Lung (tissue), 12 donors: Measurements from ENCODE around the gene CRAMP1. TPM values are rescaled to one million over a fixed set of nuclear protein-coding genes. Genes with fewer than 3 reads are reported as not detected.
A peak's percentile ranks its signal among the peaks of the same experiment; 100 is the strongest.

Experiments used
- ATAC-seq: fragments of 200-7000 bp; cut with Tn5 transposase; one replicate; pipeline ENCODE4 v1.9.1; 2020; ENCODE audit warnings: moderate number of reproducible peaks; ENCODE audit not compliant: insufficient read depth, low FRiP score
- DNase-seq, 3 donors: peaks; one replicate each; pipeline ENCODE4 v3.0.0-alpha.2; 2013 to 2017
- H3K27ac ChIP-seq, 2 donors: one replicate each; pipeline ENCODE4 v1.5.1; 2013; ENCODE audit warnings: mild to moderate bottlenecking in 2 of 2, moderate library complexity in 2 of 2, control low read depth in 1 of 2, inconsistent platforms in 1 of 2, low read depth in 1 of 2, low read length in 1 of 2
- H3K27me3 ChIP-seq, 3 donors: one replicate each; pipeline ENCODE4 v1.5.1; 2013; ENCODE audit warnings: low read length in 2 of 3; ENCODE audit not compliant: control insufficient read depth in 3 of 3, insufficient read depth in 3 of 3
- H3K36me3 ChIP-seq, 4 donors: one replicate each; pipeline ENCODE4 v1.5.1; 2013; ENCODE audit warnings: low read length in 4 of 4, mild to moderate bottlenecking in 1 of 4, moderate library complexity in 1 of 4; ENCODE audit not compliant: control insufficient read depth in 4 of 4, insufficient read depth in 4 of 4
- H3K4me1 ChIP-seq, 5 donors: one replicate each; pipeline ENCODE4 v1.5.1; 2013; ENCODE audit warnings: low read length in 5 of 5, mild to moderate bottlenecking in 2 of 5, moderate library complexity in 1 of 5; ENCODE audit not compliant: control insufficient read depth in 5 of 5, insufficient read depth in 5 of 5
- H3K4me3 ChIP-seq: one replicate; pipeline ENCODE4 v1.5.1; 2013; ENCODE audit warnings: mild to moderate bottlenecking, control low read depth, moderate library complexity
- H3K9ac ChIP-seq, 2 donors: one replicate each; pipeline ENCODE4 v1.5.1; 2013; ENCODE audit warnings: low read length in 2 of 2, control low read depth in 1 of 2; ENCODE audit not compliant: insufficient read depth in 1 of 2
- H3K9me3 ChIP-seq, 4 donors: one replicate each; pipeline ENCODE4 v1.5.1; 2013; ENCODE audit warnings: low read length in 3 of 4, mild to moderate bottlenecking in 1 of 4, moderate library complexity in 1 of 4; ENCODE audit not compliant: control insufficient read depth in 4 of 4, insufficient read depth in 3 of 4
- CTCF ChIP-seq: IDR thresholded peaks from 2 replicates; pipeline ENCODE4 v1.5.1; 2012; ENCODE audit warnings: mild to moderate bottlenecking; ENCODE audit errors: control extremely low read depth, extremely low read depth
- WGBS, 2 donors: extraction: QIAGEN DNeasy Blood & Tissue Kit; methylation state at CpG; one replicate each; pipeline ENCODE4 v1.1.7; 2013; 5-methylcytosine and 5-hydroxymethylcytosine counted together
- polyA plus RNA-seq, 2 donors: library from polyadenylated mRNA; stranded (reverse); fragments of 200-250 nt; gene quantifications; one replicate each; pipeline ENCODE4 v1.2.1, GENCODE V29; 2013
- total RNA-seq, 2 donors: library from RNA; depleted of rRNA in 1 of 2; stranded (reverse); fragments of >200 nt in 1 of 2; gene quantifications; one replicate each; pipeline ENCODE4 v1.2.1, GENCODE V29; 2014 to 2021
- donor health status: control.
- donor health status: control.
- donor health status: Bipolar disorder and iron deficiency.
- donor health status: healthy.
- donor health status: DM: yes; HTN: yes; CAD: no.

Gene CRAMP1
- total and polyA plus RNA-seq, 4 donors = 6.6 to 20.4 (median 12.5) TPM

DNA sequence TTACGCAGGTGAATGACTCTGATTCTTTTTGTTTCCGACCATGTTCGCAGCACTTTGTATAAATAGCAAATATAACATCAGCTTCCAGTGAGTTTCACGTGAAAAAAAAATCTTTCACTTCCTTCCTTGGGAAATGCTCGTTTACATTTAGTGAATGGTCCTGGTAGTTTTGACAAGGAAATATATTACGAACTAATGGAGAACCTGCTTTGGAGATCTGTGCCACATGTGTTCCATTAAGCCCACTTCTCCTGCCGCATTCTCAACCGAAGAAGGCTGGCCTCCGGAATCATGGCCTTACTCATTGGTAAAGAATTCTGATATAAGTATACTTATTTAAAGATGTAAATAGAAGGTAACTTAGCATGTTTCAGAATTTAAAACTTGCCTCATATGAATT, 3.6 kb downstream of the CRAMP1 start:
- H3K4me3 ChIP-seq = no peak overlapping the region
- ATAC-seq (no peak), DNase-seq (peak in 2 of 3 donors; percentile 8 to 9)
- 43 to 48% methylated on average over 9 of the region's 9 CpGs for WGBS, 2 donors
- H3K9ac ChIP-seq = peak overlapping the region in 1 of 2 donors; percentile 63
- H3K27ac ChIP-seq = no peak overlapping the region
- no peaks in the 10 kb centered on the region for H3K27me3 ChIP-seq
- peaks cover 11 to 35% (median 16%) of the 10 kb centered on the region in 5 donors for H3K4me1 ChIP-seq
- H3K36me3 ChIP-seq = peaks cover 0 to 25% (median 14%) of the 10 kb centered on the region in 4 donors
- no peak for TF ChIP-seq CTCF
- H3K9me3 ChIP-seq = no peaks in the 10 kb centered on the region

DNA sequence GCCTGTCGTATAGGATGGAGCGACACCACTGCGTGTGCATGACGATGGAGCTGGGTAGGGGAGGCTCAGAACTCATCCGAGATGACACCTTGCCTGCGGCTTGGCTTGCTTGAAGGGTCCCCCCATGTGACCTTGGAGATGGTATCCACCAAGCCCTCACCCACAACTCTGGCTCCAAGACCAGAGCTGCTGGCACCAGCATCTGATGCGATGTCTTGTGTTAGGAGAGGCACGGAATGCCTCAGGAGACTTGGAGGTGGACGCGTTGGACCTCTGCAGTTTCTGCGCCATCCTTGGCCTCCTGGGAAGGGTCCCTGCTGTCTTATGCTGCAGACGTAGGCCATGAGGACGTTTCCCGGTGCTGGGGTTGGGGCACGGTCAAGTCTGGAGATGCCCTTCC, 7.8 kb downstream of the CRAMP1 start:
- Histone ChIP-seq H3K4me1 (peaks cover 0 to 16% (median 10%) of the 10 kb centered on the region in 5 donors), H3K9ac (no peak overlapping the region), H3K36me3 (peaks cover 0 to 28% (median 22%) of the 10 kb centered on the region in 4 donors), H3K4me3 (no peak overlapping the region), H3K9me3 (no peaks in the 10 kb centered on the region), H3K27ac (no peak overlapping the region), H3K27me3 (no peaks in the 10 kb centered on the region)
- TF ChIP-seq CTCF = no peak
- no peak for DNase-seq
- no peak for ATAC-seq
- 92 to 94% methylated on average over 15 of the region's 15 CpGs for WGBS, 2 donors

DNA sequence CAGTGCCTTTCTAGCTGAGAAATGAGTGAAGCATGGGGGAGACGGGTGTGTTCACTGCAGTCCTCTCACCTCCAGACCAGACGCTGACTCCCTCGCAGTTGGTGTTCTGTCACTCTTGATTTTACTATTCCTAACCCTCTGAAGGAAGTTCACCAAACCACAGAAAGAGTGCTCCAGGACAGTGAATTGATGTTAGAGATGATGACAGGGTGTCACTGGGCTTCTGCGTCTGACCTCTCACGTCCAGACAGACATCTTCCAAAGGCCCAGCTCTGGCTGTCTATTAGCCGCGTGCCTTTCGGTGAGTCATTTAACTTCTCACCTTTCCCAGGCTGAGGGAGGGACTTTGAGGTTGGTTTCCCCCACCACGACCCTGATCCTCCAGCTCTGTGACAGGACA, 8.2 kb downstream of the CRAMP1 start:
- no peaks in the 10 kb centered on the region for H3K9me3 ChIP-seq
- no peaks in the 10 kb centered on the region for H3K27me3 ChIP-seq
- H3K4me3 ChIP-seq = no peak overlapping the region
- H3K9ac ChIP-seq = no peak overlapping the region
- no peak for DNase-seq
- peaks cover 0 to 28% (median 22%) of the 10 kb centered on the region in 4 donors for H3K36me3 ChIP-seq
- no peak overlapping the region for H3K27ac ChIP-seq
- no peak for ATAC-seq
- H3K4me1 ChIP-seq = peaks cover 0 to 12% (median 8%) of the 10 kb centered on the region in 5 donors
- no peak for TF ChIP-seq CTCF
- WGBS, 2 donors = 87 to 92% methylated on average over 9 of the region's 9 CpGs

DNA sequence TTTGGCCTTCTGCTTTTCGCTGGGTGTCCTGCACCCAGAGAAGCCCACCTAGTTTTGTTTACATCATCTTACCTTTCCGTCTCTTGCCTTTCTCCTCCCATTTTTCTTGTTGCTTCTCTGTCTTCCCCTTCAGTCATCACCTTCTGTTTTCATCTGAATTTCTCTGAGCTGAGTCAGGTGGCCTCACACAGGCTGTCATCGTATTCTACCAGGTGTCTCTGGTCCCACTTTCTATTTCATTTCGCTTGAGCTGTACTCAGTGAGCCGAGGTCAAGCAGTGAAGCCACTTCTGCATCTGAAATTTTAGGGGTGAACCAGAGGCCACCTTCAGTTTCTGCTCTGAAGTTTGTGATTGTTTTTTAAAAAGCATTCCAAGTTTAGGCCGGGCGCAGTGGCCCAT, 9.7 kb downstream of the CRAMP1 start:
- WGBS, 2 donors = 94 to 96% methylated on average over 7 of the region's 7 CpGs
- Histone ChIP-seq H3K27me3 (no peaks in the 10 kb centered on the region), H3K9me3 (no peaks in the 10 kb centered on the region), H3K36me3 (peaks cover 0 to 36% (median 20%) of the 10 kb centered on the region in 4 donors), H3K4me3 (no peak overlapping the region), H3K27ac (no peak overlapping the region), H3K4me1 (peaks cover 0 to 4% (median 0%) of the 10 kb centered on the region in 5 donors), H3K9ac (no peak overlapping the region)
- no peak for TF ChIP-seq CTCF
- no peak for ATAC-seq
- DNase-seq = no peak
